Prostate gland (tissue), 2 donors: ENCODE measurements around the gene AMT. TPM values are rescaled to one million over a fixed set of nuclear protein-coding genes. Genes with fewer than 3 reads are reported as not detected.
A peak's percentile ranks its signal among the peaks of the same experiment; 100 is the strongest.
"Not testable (repeated sequence)": the region's sequence is repeated elsewhere in the genome, so short reads cannot be mapped to it uniquely, and the experiment has no call there.

Experiments used
- DNase-seq: peaks from one replicate; pipeline ENCODE4 v3.0.0-alpha.2; 2019; ENCODE audit warnings: low spot score
- H3K27ac ChIP-seq, 2 donors: fragments of 200-600 bp; sonication (generic); 2 replicates each; pipeline ENCODE4 v1.5.1; 2017 to 2019
- H3K27me3 ChIP-seq: fragments of 200-600 bp; sonication (generic); replicated peaks from 2 replicates; pipeline ENCODE4 v1.5.1; 2019; ENCODE audit not compliant: insufficient read depth
- H3K36me3 ChIP-seq, 2 donors: fragments of 200-600 bp; sonication (generic); 1 replicate in 1 of 2; 2 replicates in 1 of 2; pipeline versions ENCODE4 v1.5.1 to v1.8.1; 2017 to 2019
- H3K4me1 ChIP-seq: fragments of 200-600 bp; sonication (generic); replicated peaks from 2 replicates; pipeline ENCODE4 v1.5.1; 2019
- H3K4me3 ChIP-seq, 2 donors: fragments of 200-600 bp; sonication (generic); 2 replicates each; pipeline ENCODE4 v1.5.1; 2017 to 2019
- H3K9me3 ChIP-seq: fragments of 200-600 bp; sonication (generic); 2 replicates; pipeline ENCODE4 v1.5.1; 2017
- POLR2A ChIP-seq: fragments of 450-650 bp; IDR thresholded peaks from one replicate; pipeline ENCODE4 v1.6.1; 2016; ENCODE audit warnings: antibody characterized with exemption, mild to moderate bottlenecking
- POLR2AphosphoS5 ChIP-seq: sonication (generic); formaldehyde crosslinking; IDR thresholded peaks from one replicate; pipeline ENCODE4 v1.6.1; 2017; ENCODE audit warnings: antibody characterized with exemption
- whole genome bisulfite sequencing: methylation state at CpG from one replicate; pipeline ENCODE4 v1.1.5; 2018; 5-methylcytosine and 5-hydroxymethylcytosine counted together
- intact Hi-C: fragments of 100-400 bp; cut with DNase I; formaldehyde crosslinking; loops from one replicate; pipeline ENCODE4 v1.14.2; 2022
- total RNA-seq, 2 donors: library from RNA; depleted of rRNA; stranded (reverse); fragments of >200 nt; gene quantifications; one replicate each; pipeline ENCODE4 v1.1.0, GENCODE V29; 2016
- TF ChIP-seq, protein P1 (sequence below), 4 experiments: fragments of 200-600 bp in 2 of 4; fragments of 450-650 bp in 2 of 4; sonication (generic) in 2 of 4; IDR thresholded peaks; 1 replicate in 3 of 4; 2 replicates in 1 of 4; pipeline ENCODE4 v1.5.1; 2016 to 2019; ENCODE audit warnings: antibody characterized with exemption in 4 of 4, mild to moderate bottlenecking in 2 of 4, moderate library complexity in 2 of 4

The AMT gene
- total RNA-seq, 2 donors from 2014 or later, result 6.3 to 8.9 TPM

GRCh38 chr3:49406571-49407565 is 15.4 kb downstream of the AMT start:
- Histone ChIP-seq H3K9me3 (no peaks in the 10 kb centered on the region), H3K4me3 (no peak overlapping the region), H3K27me3 (no peaks in the 10 kb centered on the region), H3K27ac (no peak overlapping the region), H3K4me1 (no peaks in the 10 kb centered on the region), H3K36me3 (no peaks in the 10 kb centered on the region)
- TF ChIP-seq POLR2A, result no peak
- TF ChIP-seq, protein P1, sequence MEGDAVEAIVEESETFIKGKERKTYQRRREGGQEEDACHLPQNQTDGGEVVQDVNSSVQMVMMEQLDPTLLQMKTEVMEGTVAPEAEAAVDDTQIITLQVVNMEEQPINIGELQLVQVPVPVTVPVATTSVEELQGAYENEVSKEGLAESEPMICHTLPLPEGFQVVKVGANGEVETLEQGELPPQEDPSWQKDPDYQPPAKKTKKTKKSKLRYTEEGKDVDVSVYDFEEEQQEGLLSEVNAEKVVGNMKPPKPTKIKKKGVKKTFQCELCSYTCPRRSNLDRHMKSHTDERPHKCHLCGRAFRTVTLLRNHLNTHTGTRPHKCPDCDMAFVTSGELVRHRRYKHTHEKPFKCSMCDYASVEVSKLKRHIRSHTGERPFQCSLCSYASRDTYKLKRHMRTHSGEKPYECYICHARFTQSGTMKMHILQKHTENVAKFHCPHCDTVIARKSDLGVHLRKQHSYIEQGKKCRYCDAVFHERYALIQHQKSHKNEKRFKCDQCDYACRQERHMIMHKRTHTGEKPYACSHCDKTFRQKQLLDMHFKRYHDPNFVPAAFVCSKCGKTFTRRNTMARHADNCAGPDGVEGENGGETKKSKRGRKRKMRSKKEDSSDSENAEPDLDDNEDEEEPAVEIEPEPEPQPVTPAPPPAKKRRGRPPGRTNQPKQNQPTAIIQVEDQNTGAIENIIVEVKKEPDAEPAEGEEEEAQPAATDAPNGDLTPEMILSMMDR (IDR thresholded peaks at IDR 0.05), result no peak
- TF ChIP-seq POLR2AphosphoS5, result no peak
- intact Hi-C loops, result no loop called here
- DNase-seq, result no peak
- 66% methylated on average over 17 of the region's 17 CpGs for WGBS

DNA sequence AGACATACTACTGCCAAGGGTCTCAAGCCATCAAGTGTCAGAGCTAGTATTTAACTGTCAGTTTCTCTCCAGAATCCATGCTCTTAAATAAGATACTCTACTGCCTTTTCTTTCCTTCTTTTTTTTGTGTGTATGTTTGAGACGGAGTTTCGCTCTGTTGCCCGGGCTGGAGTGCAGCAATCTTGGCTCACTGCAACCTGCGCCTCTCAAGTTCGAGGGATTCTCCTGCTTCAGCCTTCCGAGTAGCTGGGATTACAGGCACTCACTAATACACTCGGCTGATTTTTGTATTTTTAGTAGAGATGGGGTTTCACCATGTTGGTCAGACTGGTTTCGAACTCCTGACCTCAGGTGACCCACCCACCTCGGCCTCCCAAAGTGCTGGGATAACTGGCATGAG is 16.7 kb downstream of the AMT start:
- H3K9me3 ChIP-seq, H3K27me3 ChIP-seq, H3K4me1 ChIP-seq, H3K4me3 ChIP-seq, intact Hi-C loops, DNase-seq, H3K36me3 ChIP-seq: not testable (repeated sequence)
- 34% methylated on average over 9 of the region's 9 CpGs for WGBS
- peak overlapping the region in 1 of 2 donors; percentile 24 for H3K27ac ChIP-seq

DNA sequence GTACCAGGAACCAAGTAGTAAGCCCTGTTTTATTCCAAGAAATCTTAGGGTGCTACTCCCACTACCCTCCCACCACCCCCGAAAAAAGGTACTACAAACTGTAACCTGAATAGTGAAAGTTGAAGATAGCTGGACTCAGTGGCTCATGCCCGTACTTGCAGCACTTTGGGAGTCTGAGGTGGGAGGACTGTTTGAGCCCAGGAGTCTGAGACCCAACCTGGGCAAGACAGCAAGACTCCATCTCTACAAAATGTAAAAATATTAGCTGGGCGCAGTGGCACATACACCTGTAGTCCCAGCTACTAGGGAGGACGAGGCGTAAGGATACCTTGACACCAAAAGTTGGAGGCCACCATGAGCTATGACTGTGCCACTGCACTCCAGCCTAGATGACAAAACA is 18.4 kb downstream of the AMT start:
- Histone ChIP-seq H3K36me3 (no peaks in the 10 kb centered on the region), H3K9me3 (no peaks in the 10 kb centered on the region), H3K4me3 (no peak overlapping the region), H3K27ac (no peak overlapping the region), H3K4me1 (no peaks in the 10 kb centered on the region), H3K27me3 (no peaks in the 10 kb centered on the region)
- DNase-seq, result no peak
- intact Hi-C loops, result no loop called here
- TF ChIP-seq, protein P1 (IDR thresholded peaks at IDR 0.05), result no peak
- TF ChIP-seq POLR2A (no peak), POLR2AphosphoS5 (no peak)
- 66% methylated on average over 5 of the region's 5 CpGs for WGBS

GRCh38 chr3:49401766-49402165 is 20.5 kb downstream of the AMT start:
- Histone ChIP-seq H3K27ac (no peak overlapping the region), H3K27me3 (no peaks in the 10 kb centered on the region), H3K36me3 (no peaks in the 10 kb centered on the region), H3K4me1 (no peaks in the 10 kb centered on the region), H3K9me3 (no peaks in the 10 kb centered on the region), H3K4me3 (no peak overlapping the region)
- intact Hi-C loops, result no loop called here
- DNase-seq, result no peak
- 66% methylated on average over 2 of the region's 2 CpGs for WGBS
- TF ChIP-seq, protein P1 (IDR thresholded peaks at IDR 0.05), result no peak
- no peak for TF ChIP-seq POLR2A
- TF ChIP-seq POLR2AphosphoS5, result no peak

DNA sequence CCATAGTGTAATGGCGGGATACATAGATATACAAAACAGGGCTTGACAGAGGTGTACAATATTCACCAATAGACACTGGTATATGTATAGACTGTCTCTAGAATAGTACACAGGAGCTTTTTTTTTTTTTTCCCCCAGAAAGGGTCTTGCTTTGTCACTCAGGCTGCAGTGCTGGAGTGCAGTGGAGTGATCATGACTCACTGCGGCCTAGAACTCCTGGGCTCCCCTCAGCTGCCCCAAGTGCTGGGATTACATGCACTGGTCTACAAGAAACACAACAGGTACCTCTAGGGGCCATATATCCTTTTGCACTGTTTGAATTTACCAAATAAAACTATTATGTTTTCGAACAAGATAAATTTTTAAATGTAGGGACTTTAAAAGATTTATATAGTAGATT is 22.8 kb downstream of the AMT start:
- whole genome bisulfite sequencing, result 94% methylated on average over 3 of the region's 3 CpGs
- no peak for TF ChIP-seq POLR2AphosphoS5
- TF ChIP-seq, protein P1 (IDR thresholded peaks at IDR 0.05), result no peak
- no peak for TF ChIP-seq POLR2A
- intact Hi-C loops, result no loop called here
- no peak for DNase-seq
- Histone ChIP-seq H3K36me3 (no peaks in the 10 kb centered on the region), H3K4me3 (no peak overlapping the region), H3K9me3 (no peaks in the 10 kb centered on the region), H3K4me1 (no peaks in the 10 kb centered on the region), H3K27me3 (no peaks in the 10 kb centered on the region), H3K27ac (no peak overlapping the region)
